HepG2 (cell line): Measurements from ENCODE around the gene ZMYM1. TPM values are rescaled to one million over a fixed set of nuclear protein-coding genes. Genes with fewer than 3 reads are reported as not detected.

Experiments used
- GATA4 ChIP-seq: sonication (generic); IDR thresholded peaks from 2 replicates; pipeline ENCODE4 v1.6.1; 2016; ENCODE audit warnings: antibody characterized with exemption, low read depth, borderline replicate concordance
- NKX3-1 ChIP-seq: sonication (generic); formaldehyde crosslinking; IDR thresholded peaks from 2 replicates; pipeline ENCODE4 v1.5.0; 2020; ENCODE audit warnings: missing genetic modification reagents
- NR2C2 ChIP-seq: sonication (generic); formaldehyde crosslinking; IDR thresholded peaks from 2 replicates; pipeline ENCODE4 v1.4.0; 2020; ENCODE audit warnings: missing genetic modification reagents, mild to moderate bottlenecking, moderate library complexity, borderline replicate concordance
- RFXANK ChIP-seq: IDR thresholded peaks from 2 replicates; pipeline ENCODE4 v1.6.1; 2016
- U2AF2 ChIP-seq: fragments of 200-400 bp; formaldehyde crosslinking; IDR thresholded peaks from 2 replicates; pipeline ENCODE4 v1.6.1; 2017; ENCODE audit warnings: low read depth, mild to moderate bottlenecking, low read length
- ZFX ChIP-seq: sonication (generic); formaldehyde crosslinking; IDR thresholded peaks from 2 replicates; pipeline ENCODE4 v1.4.0; 2020; ENCODE audit warnings: mild to moderate bottlenecking, low read depth, missing genetic modification reagents, moderate library complexity
- ZNF136 ChIP-seq: sonication (generic); formaldehyde crosslinking; IDR thresholded peaks from 2 replicates; pipeline ENCODE4 v1.8.1; 2022; ENCODE audit warnings: low read depth, mild to moderate bottlenecking, moderate library complexity, missing genetic modification reagents
- ZNF672 ChIP-seq: sonication (generic); formaldehyde crosslinking; IDR thresholded peaks from 2 replicates; pipeline ENCODE4 v1.8.1; 2022; ENCODE audit warnings: missing genetic modification reagents
- ZNF678 ChIP-seq: sonication (generic); formaldehyde crosslinking; IDR thresholded peaks from 2 replicates; pipeline ENCODE4 v1.4.0; 2020; ENCODE audit warnings: mild to moderate bottlenecking, missing genetic modification reagents
- polyA plus RNA-seq, 8 experiments: library from polyadenylated mRNA; depleted of rRNA in 3 of 8; stranded (reverse) in 7 of 8; unstranded in 1 of 8; fragments of >200 nt; fragmentation: Illumina TruSeq in 4 of 8; extraction: Trizol in 4 of 8; gene quantifications; 2 replicates each; pipeline versions ENCODE4 v1.2.1 to v1.2.3, GENCODE V29; 2011 to 2016; ENCODE audit warnings: low read depth in 4 of 8, missing spikeins in 1 of 8, mixed read lengths in 1 of 8; ENCODE audit not compliant: insufficient read depth in 1 of 8
- total RNA-seq, 5 experiments: library from RNA; depleted of rRNA; stranded (reverse); fragments of >200 nt; fragmentation: Illumina TruSeq; extraction: Trizol; gene quantifications; 2 replicates each; pipeline ENCODE4 v1.2.3, GENCODE V29; 2016; ENCODE audit warnings: low read depth in 1 of 5
- TF ChIP-seq, protein P1 (sequence below): sonication (generic); formaldehyde crosslinking; IDR thresholded peaks from 2 replicates; pipeline ENCODE4 v1.8.1; 2023; ENCODE audit warnings: mild to moderate bottlenecking, inconsistent platforms, moderate library complexity, missing genetic modification reagents, borderline replicate concordance
- TF ChIP-seq, protein P2 (sequence below), 2 experiments: sonication (generic) in 1 of 2; formaldehyde crosslinking in 1 of 2; IDR thresholded peaks; 2 replicates each; pipeline versions ENCODE4 v1.6.1 to v1.9.0; 2014 to 2022; ENCODE audit warnings: antibody characterized with exemption in 1 of 2, borderline replicate concordance in 1 of 2, inconsistent platforms in 1 of 2, low read depth in 1 of 2, missing genetic modification reagents in 1 of 2
- TF ChIP-seq, protein P3 (sequence below): IDR thresholded peaks from 2 replicates; pipeline ENCODE4 v1.6.1; 2016; ENCODE audit warnings: mild to moderate bottlenecking
- TF ChIP-seq, protein P4 (sequence below): IDR thresholded peaks from 2 replicates; pipeline ENCODE4 v1.6.1; 2016; ENCODE audit warnings: low read depth
- TF ChIP-seq, protein P5 (sequence below): sonication (generic); formaldehyde crosslinking; IDR thresholded peaks from 2 replicates; pipeline ENCODE4 v1.8.0; 2022; ENCODE audit warnings: missing genetic modification reagents, mild to moderate bottlenecking, inconsistent platforms, borderline replicate concordance

The ZMYM1 gene
- total and polyA plus RNA-seq, 2 of the 13 experiments (the other 11 are each of a cell fraction or from before 2014, with no cell fraction given), result 10.0 to 16.2 TPM

DNA sequence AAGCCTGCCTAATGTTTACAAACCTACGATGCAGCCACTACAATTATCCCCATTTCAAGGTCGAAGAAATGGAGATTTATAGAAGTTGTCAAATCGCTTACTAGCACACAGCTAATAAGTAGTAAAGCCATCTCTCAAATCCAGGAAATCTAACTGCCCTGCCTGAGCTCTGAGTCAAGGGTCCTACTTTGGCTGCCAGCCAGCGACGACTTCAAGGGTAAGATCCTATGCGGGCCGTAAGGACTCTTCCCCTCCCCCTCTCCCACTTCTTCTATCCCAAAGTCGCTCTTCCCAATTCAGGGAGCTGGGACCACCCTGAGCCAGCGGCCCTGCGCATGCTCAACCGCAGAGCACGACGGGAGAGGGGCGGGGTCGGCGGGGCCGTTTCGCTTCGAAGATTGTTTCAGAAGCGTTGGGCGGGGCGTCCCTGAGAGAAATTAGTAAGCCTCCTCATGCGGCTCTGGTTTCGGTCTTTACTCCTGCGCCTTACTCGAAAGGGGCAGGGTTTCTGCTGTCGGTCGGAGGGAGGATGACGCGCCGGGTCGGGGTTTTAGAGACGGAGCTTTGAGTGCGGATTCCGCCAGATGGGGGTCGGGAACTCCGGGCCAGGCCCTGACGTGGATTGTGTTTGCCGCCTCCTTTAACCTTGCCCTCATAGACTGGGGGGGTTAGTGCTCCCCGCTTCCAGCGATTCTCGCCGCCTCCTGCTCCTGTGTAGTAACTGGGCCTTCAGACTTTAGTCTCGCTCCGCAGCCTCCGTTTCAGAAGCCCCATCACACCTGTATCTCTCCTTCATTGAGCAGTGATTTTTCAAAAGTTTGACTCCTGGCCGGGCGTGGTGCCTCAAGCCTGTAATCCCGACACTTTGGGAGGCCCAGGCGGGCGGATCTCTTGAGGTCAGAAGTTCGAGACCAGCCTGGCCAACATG is at the start of gene ZMYM1 (continued):
- TF ChIP-seq, protein P1, sequence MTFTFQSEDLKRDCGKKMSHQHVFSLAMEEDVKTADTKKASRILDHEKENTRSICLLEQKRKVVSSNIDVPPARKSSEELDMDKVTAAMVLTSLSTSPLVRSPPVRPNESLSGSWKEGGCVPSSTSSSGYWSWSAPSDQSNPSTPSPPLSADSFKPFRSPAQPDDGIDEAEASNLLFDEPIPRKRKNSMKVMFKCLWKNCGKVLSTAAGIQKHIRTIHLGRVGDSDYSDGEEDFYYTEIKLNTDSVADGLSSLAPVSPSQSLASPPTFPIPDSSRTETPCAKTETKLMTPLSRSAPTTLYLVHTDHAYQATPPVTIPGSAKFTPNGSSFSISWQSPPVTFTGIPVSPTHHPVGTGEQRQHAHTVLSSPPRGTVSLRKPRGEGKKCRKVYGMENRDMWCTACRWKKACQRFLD (CRISPR knock-in tag), result 0 out of 2 replicates have a peak, but pooled peaks have one; percentile 38
- peak; percentile 68 for TF ChIP-seq NR2C2
- TF ChIP-seq, protein P2, sequence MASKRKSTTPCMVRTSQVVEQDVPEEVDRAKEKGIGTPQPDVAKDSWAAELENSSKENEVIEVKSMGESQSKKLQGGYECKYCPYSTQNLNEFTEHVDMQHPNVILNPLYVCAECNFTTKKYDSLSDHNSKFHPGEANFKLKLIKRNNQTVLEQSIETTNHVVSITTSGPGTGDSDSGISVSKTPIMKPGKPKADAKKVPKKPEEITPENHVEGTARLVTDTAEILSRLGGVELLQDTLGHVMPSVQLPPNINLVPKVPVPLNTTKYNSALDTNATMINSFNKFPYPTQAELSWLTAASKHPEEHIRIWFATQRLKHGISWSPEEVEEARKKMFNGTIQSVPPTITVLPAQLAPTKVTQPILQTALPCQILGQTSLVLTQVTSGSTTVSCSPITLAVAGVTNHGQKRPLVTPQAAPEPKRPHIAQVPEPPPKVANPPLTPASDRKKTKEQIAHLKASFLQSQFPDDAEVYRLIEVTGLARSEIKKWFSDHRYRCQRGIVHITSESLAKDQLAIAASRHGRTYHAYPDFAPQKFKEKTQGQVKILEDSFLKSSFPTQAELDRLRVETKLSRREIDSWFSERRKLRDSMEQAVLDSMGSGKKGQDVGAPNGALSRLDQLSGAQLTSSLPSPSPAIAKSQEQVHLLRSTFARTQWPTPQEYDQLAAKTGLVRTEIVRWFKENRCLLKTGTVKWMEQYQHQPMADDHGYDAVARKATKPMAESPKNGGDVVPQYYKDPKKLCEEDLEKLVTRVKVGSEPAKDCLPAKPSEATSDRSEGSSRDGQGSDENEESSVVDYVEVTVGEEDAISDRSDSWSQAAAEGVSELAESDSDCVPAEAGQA (IDR thresholded peaks at IDR 0.05; ENCODE audit: low read depth), result no peak
- TF ChIP-seq, protein P2 (CRISPR knock-in tag; IDR thresholded peaks at IDR 0.05; ENCODE audit: borderline replicate concordance), result no peak
- TF ChIP-seq, protein P3, sequence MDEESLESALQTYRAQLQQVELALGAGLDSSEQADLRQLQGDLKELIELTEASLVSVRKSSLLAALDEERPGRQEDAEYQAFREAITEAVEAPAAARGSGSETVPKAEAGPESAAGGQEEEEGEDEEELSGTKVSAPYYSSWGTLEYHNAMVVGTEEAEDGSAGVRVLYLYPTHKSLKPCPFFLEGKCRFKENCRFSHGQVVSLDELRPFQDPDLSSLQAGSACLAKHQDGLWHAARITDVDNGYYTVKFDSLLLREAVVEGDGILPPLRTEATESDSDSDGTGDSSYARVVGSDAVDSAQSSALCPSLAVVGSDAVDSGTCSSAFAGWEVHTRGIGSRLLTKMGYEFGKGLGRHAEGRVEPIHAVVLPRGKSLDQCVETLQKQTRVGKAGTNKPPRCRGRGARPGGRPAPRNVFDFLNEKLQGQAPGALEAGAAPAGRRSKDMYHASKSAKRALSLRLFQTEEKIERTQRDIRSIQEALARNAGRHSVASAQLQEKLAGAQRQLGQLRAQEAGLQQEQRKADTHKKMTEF (CRISPR knock-in tag), result no peak
- TF ChIP-seq, protein P4, sequence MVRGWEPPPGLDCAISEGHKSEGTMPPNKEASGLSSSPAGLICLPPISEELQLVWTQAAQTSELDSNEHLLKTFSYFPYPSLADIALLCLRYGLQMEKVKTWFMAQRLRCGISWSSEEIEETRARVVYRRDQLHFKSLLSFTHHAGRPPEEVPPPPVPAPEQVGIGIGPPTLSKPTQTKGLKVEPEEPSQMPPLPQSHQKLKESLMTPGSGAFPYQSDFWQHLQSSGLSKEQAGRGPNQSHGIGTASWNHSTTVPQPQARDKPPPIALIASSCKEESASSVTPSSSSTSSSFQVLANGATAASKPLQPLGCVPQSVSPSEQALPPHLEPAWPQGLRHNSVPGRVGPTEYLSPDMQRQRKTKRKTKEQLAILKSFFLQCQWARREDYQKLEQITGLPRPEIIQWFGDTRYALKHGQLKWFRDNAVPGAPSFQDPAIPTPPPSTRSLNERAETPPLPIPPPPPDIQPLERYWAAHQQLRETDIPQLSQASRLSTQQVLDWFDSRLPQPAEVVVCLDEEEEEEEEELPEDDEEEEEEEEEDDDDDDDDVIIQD (CRISPR knock-in tag), result peak; percentile 71; the same call in 1 of the 2 replicates
- peak; percentile 35; the same call in 1 of the 2 replicates for TF ChIP-seq GATA4
- no peak for TF ChIP-seq ZNF672 (CRISPR knock-in tag)
- TF ChIP-seq, protein P5, sequence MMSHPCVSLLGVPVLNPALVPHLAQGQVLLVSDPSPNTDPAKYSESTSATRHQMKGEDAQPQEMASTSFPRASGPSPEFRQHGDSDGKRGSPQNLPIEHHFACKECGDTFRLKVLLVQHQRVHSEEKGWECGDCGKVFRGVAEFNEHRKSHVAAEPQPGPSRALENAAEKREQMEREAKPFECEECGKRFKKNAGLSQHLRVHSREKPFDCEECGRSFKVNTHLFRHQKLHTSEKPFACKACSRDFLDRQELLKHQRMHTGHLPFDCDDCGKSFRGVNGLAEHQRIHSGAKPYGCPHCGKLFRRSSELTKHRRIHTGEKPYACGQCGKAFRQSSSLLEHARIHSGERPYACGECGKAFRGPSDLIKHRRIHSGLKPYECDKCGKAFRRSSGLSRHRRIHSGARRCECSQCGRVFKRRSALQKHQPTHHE (CRISPR knock-in tag), result no peak
- TF ChIP-seq ZNF136, result no peak; the same call in 1 of the 2 replicates
- TF ChIP-seq U2AF2, result no peak
- TF ChIP-seq ZNF678 (CRISPR knock-in tag), result no peak
- peak; percentile 90 for TF ChIP-seq ZFX (CRISPR knock-in tag)
- TF ChIP-seq NKX3-1 (CRISPR knock-in tag), result no peak
- no peak for TF ChIP-seq RFXANK
